ENCODE measurements around the gene ATP8A2. TPM values are rescaled to one million over a fixed set of nuclear protein-coding genes. Genes with fewer than 3 reads are reported as not detected.

Gene ATP8A2
- total RNA-seq, 1 donor from 2014 or later: 4.2 TPM

- no peak for DNase-seq (ENCODE audit: low spot score)
- Histone ChIP-seq H3K27ac (no peak overlapping the region), H2AFZ (replicated peaks) (no peak overlapping the region), H3K36me3 (no peaks in the 10 kb centered on the region), H3K4me1 (peaks cover 36% of the 10 kb centered on the region), H4K20me1 (ENCODE audit: low read depth) (no peaks in the 10 kb centered on the region), H3K4me3 (no peak overlapping the region), H3K9me3 (ENCODE audit: low read depth) (no peaks in the 10 kb centered on the region), H3K79me2 (ENCODE audit: low read depth) (no peaks in the 10 kb centered on the region), H3K4me2 (no peak overlapping the region), H3K9ac (no peak overlapping the region), H3K27me3 (no peaks in the 10 kb centered on the region), H3F3A (ENCODE audit: low read depth) (peaks cover 16% of the 10 kb centered on the region)
- Mint-ChIP-seq H3K27me3 (ENCODE audit: insufficient read depth, low read depth) (peaks cover 12% of the 10 kb centered on the region), H3K9me3 (no peaks in the 10 kb centered on the region), H3K4me1 (peaks cover 47% of the 10 kb centered on the region), H3K4me3 (no peak overlapping the region), H3K36me3 (no peaks in the 10 kb centered on the region), H3K27ac (no peak overlapping the region)
- TF ChIP-seq EZH2phosphoT487 (IDR thresholded peaks at IDR 0.05): no peak
- no peak for TF ChIP-seq EZH2 (IDR thresholded peaks at IDR 0.05)
- TF ChIP-seq CTCF (IDR thresholded peaks at IDR 0.05): no peak
These were observed 650.9 kb downstream of the ATP8A2 start for GRCh38 chr13:26022538-26023292.

- peaks cover 40% of the 10 kb centered on the region for H3K4me1 ChIP-seq
- H3K4me2 ChIP-seq: no peak overlapping the region
- no peaks in the 10 kb centered on the region for H4K20me1 ChIP-seq (ENCODE audit: low read depth)
- no peaks in the 10 kb centered on the region for H3K36me3 ChIP-seq
- DNase-seq (ENCODE audit: low spot score): peak; percentile 49
- Mint-ChIP-seq H3K27me3 (ENCODE audit: insufficient read depth, low read depth) (peaks cover 6% of the 10 kb centered on the region), H3K27ac (no peak overlapping the region), H3K36me3 (no peaks in the 10 kb centered on the region), H3K9me3 (no peaks in the 10 kb centered on the region), H3K4me1 (peaks cover 41% of the 10 kb centered on the region), H3K4me3 (no peak overlapping the region)
- TF ChIP-seq EZH2 (IDR thresholded peaks at IDR 0.05) (no peak), EZH2phosphoT487 (IDR thresholded peaks at IDR 0.05) (no peak), CTCF (IDR thresholded peaks at IDR 0.05) (no peak)
- no peak overlapping the region for H3K4me3 ChIP-seq
- no peak overlapping the region for H2AFZ ChIP-seq (replicated peaks)
- H3K9me3 ChIP-seq (ENCODE audit: low read depth): no peaks in the 10 kb centered on the region
- H3F3A ChIP-seq (ENCODE audit: low read depth): peaks cover 24% of the 10 kb centered on the region
- H3K79me2 ChIP-seq (ENCODE audit: low read depth): no peaks in the 10 kb centered on the region
- H3K9ac ChIP-seq: no peak overlapping the region
- H3K27ac ChIP-seq: no peak overlapping the region
- no peaks in the 10 kb centered on the region for H3K27me3 ChIP-seq
These were observed 652.8 kb downstream of the ATP8A2 start for GRCh38 chr13:26024558-26024957.

- H3K27ac ChIP-seq: no peak overlapping the region
- H3K9ac ChIP-seq: no peak overlapping the region
- Mint-ChIP-seq H3K27ac (no peak overlapping the region), H3K36me3 (no peaks in the 10 kb centered on the region), H3K27me3 (ENCODE audit: insufficient read depth, low read depth) (peaks cover 6% of the 10 kb centered on the region), H3K4me3 (no peak overlapping the region), H3K9me3 (no peaks in the 10 kb centered on the region), H3K4me1 (peaks cover 34% of the 10 kb centered on the region)
- H2AFZ ChIP-seq (replicated peaks): no peak overlapping the region
- peaks cover 24% of the 10 kb centered on the region for H3F3A ChIP-seq (ENCODE audit: low read depth)
- no peaks in the 10 kb centered on the region for H3K79me2 ChIP-seq (ENCODE audit: low read depth)
- no peak overlapping the region for H3K4me2 ChIP-seq
- no peaks in the 10 kb centered on the region for H3K27me3 ChIP-seq
- H3K9me3 ChIP-seq (ENCODE audit: low read depth): no peaks in the 10 kb centered on the region
- DNase-seq (ENCODE audit: low spot score): no peak
- no peaks in the 10 kb centered on the region for H3K36me3 ChIP-seq
- no peak overlapping the region for H3K4me3 ChIP-seq
- H4K20me1 ChIP-seq (ENCODE audit: low read depth): no peaks in the 10 kb centered on the region
- TF ChIP-seq EZH2phosphoT487 (IDR thresholded peaks at IDR 0.05): no peak
- no peak for TF ChIP-seq CTCF (IDR thresholded peaks at IDR 0.05)
- TF ChIP-seq EZH2 (IDR thresholded peaks at IDR 0.05): no peak
- peaks cover 44% of the 10 kb centered on the region for H3K4me1 ChIP-seq
These were observed 653.4 kb downstream of the ATP8A2 start for GRCh38 chr13:26025196-26025595.

All from neural progenitor cell (in vitro differentiated cells).